ENCODE data around the gene YPEL3. TPM values are rescaled to one million over a fixed set of nuclear protein-coding genes. Genes with fewer than 3 reads are reported as not detected.

YPEL3 gene
- polyA plus RNA-seq, 1 donor from 2014 or later: 76.9 TPM

- no peak overlapping the region for H2AFZ ChIP-seq (ENCODE audit: low read depth, low read length)
- no peak overlapping the region for H3K4me3 ChIP-seq (ENCODE audit: low read length)
- no peaks in the 10 kb centered on the region for H4K20me1 ChIP-seq (ENCODE audit: insufficient read depth)
- H3K36me3 ChIP-seq (ENCODE audit: insufficient read depth, low read length): no peaks in the 10 kb centered on the region
- H3K27ac ChIP-seq (ENCODE audit: low read length): no peak overlapping the region
- no peak overlapping the region for H3K4me2 ChIP-seq (ENCODE audit: low read length)
- no peaks in the 10 kb centered on the region for H3K9me3 ChIP-seq (ENCODE audit: low read length)
- no peaks in the 10 kb centered on the region for H3K9me2 ChIP-seq (ENCODE audit: insufficient read depth, low read length)
- H3K27me3 ChIP-seq (ENCODE audit: insufficient read depth, low read depth, low read length): no peaks in the 10 kb centered on the region
- TF ChIP-seq SMC3 (conservative IDR thresholded peaks at IDR 0.05; ENCODE audit: poor library complexity) (no peak), RAD21 (conservative IDR thresholded peaks at IDR 0.05) (no peak), REST (IDR thresholded peaks at IDR 0.05; ENCODE audit: borderline replicate concordance) (no peak), EP300 (conservative IDR thresholded peaks at IDR 0.05; ENCODE audit: poor library complexity, severe bottlenecking) (no peak), TAF1 (IDR thresholded peaks at IDR 0.05; ENCODE audit: low read depth) (no peak), MXI1 (conservative IDR thresholded peaks at IDR 0.05; ENCODE audit: poor library complexity, severe bottlenecking) (no peak), CTCF (IDR thresholded peaks at IDR 0.05; ENCODE audit: poor library complexity, severe bottlenecking) (no peak), POLR2AphosphoS5 (IDR thresholded peaks at IDR 0.05) (no peak), EZH2 (IDR thresholded peaks at IDR 0.05; ENCODE audit: borderline replicate concordance, insufficient read depth, low read length, poor library complexity, severe bottlenecking) (no peak)
- no peak overlapping the region for H3K9ac ChIP-seq (ENCODE audit: low read length)
- no peaks in the 10 kb centered on the region for H3F3A ChIP-seq (ENCODE audit: insufficient read depth, low read length, poor library complexity, severe bottlenecking)
- no peaks in the 10 kb centered on the region for H3K79me2 ChIP-seq (replicated peaks; ENCODE audit: insufficient read depth, low read length)
These were observed 47.3 kb upstream of the YPEL3 start for GRCh38 chr16:30143347-30143702.

- H3F3A ChIP-seq (ENCODE audit: insufficient read depth, low read length, poor library complexity, severe bottlenecking): no peaks in the 10 kb centered on the region
- H3K9me2 ChIP-seq (ENCODE audit: insufficient read depth, low read length): no peaks in the 10 kb centered on the region
- H3K9me3 ChIP-seq (ENCODE audit: low read length): no peaks in the 10 kb centered on the region
- no peaks in the 10 kb centered on the region for H4K20me1 ChIP-seq (ENCODE audit: insufficient read depth)
- no peaks in the 10 kb centered on the region for H3K79me2 ChIP-seq (replicated peaks; ENCODE audit: insufficient read depth, low read length)
- no peak overlapping the region for H2AFZ ChIP-seq (ENCODE audit: low read depth, low read length)
- H3K27ac ChIP-seq (ENCODE audit: low read length): no peak overlapping the region
- no peak overlapping the region for H3K4me2 ChIP-seq (ENCODE audit: low read length)
- no peak overlapping the region for H3K9ac ChIP-seq (ENCODE audit: low read length)
- no peak overlapping the region for H3K4me3 ChIP-seq (ENCODE audit: low read length)
- no peak for TF ChIP-seq REST (IDR thresholded peaks at IDR 0.05; ENCODE audit: borderline replicate concordance)
- H3K36me3 ChIP-seq (ENCODE audit: insufficient read depth, low read length): no peaks in the 10 kb centered on the region
- no peaks in the 10 kb centered on the region for H3K27me3 ChIP-seq (ENCODE audit: insufficient read depth, low read depth, low read length)
These were observed 46.8 kb upstream of the YPEL3 start for GRCh38 chr16:30142672-30143346.

All from neural cell (in vitro differentiated cells).